ENCODE data around the gene MYBPH.

MYBPH gene

DNA sequence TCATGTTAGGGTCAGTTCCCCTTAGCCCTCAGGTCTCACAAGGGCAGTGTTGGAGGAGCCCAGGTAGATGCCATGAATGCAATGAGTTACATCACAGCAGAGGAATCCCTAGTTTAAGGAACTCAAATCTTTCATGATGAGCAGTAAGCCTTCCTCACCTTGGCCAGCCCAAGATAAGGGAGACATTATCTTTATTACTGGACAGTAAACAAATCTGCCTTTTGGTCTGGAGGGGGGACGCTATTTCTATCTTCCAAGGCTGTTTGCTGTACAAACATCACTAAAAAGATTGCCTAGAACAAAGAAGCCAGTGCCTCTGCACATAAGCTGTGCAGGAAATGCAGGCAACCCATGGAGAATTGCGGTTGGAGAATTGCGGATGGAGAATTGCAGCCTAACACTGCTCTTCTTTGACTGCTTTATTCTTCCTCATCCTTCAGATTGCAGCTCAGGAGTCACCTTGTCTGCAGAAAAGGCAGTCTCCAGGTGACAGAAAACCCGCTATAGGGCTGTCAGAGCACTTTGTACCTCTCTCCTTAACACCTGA is 13.1 kb upstream of the MYBPH start:
- TF ChIP-seq SPI1 (IDR thresholded peaks at IDR 0.05; ENCODE audit: low read depth, low read length): no peak
- TF ChIP-seq POLR2A (IDR thresholded peaks at IDR 0.05; ENCODE audit: low read depth, low read length): no peak
- TF ChIP-seq TAF1 (IDR thresholded peaks at IDR 0.05; ENCODE audit: low read depth, low read length): no peak
- no peak for TF ChIP-seq POLR2AphosphoS5 (IDR thresholded peaks at IDR 0.05; ENCODE audit: low read depth, low read length)
- TF ChIP-seq POU2F2 (IDR thresholded peaks at IDR 0.05; ENCODE audit: low read depth, low read length): no peak
- TF ChIP-seq PAX5 (IDR thresholded peaks at IDR 0.05; ENCODE audit: insufficient read depth, low read length, severe bottlenecking): no peak
- DNase-seq (ENCODE audit: insufficient read length, low spot score) (no peak), FAIRE-seq (no peak)

DNA sequence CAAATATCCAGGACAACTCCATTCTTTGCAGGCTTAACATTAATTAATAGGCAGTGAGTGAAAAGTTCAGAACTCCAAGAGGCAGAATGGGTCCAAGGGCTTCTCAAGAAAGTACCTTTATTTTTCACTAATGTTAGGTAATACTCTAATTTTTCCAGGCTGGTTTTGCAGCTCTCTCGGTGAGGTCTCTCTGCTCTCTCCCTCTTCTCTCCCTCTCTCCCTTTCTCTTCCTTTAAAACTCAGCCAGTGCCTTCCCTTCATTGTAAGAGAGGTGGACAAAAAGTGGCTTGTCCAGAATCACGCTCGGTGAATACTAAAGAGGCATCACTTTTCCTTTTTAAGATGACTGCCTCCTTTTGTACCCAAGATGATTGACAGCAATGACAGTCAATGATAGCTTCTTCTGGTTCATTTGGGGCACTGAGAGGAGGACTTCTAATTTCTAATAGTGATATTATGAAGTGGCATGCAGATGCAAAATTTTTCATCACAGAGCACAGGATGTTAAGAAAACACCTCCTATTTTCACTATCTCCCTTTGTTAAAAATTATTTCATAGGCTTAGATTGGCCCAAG is 12.2 kb upstream of the MYBPH start:
- TF ChIP-seq TAF1 (IDR thresholded peaks at IDR 0.05; ENCODE audit: low read depth, low read length): no peak
- no peak for TF ChIP-seq POU2F2 (IDR thresholded peaks at IDR 0.05; ENCODE audit: low read depth, low read length)
- no peak for TF ChIP-seq PAX5 (IDR thresholded peaks at IDR 0.05; ENCODE audit: insufficient read depth, low read length, severe bottlenecking)
- TF ChIP-seq POLR2AphosphoS5 (IDR thresholded peaks at IDR 0.05; ENCODE audit: low read depth, low read length): no peak
- no peak for TF ChIP-seq POLR2A (IDR thresholded peaks at IDR 0.05; ENCODE audit: low read depth, low read length)
- no peak for TF ChIP-seq SPI1 (IDR thresholded peaks at IDR 0.05; ENCODE audit: low read depth, low read length)
- FAIRE-seq (no peak), DNase-seq (ENCODE audit: insufficient read length, low spot score) (no peak)

DNA sequence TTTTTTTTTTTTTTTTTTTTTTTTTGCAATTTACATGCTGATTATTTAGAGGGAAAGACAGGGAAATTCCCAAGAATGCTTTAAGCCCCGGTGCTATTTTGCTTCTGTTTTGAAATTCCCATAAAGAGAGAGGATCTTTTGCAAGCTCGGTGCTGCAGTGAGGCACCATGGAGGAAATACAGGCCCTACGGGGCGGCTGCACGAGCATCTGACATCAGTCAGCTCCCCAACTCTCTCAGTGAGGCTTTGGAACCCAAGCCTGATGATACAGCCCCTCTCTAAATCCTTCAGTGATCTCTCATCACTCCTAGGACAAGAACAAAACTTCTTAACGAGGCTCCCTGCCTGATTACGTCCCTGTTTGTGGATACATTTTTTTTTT is 11.7 kb upstream of the MYBPH start:
- FAIRE-seq: no peak
- DNase-seq (ENCODE audit: insufficient read length, low spot score): no peak
- no peak for TF ChIP-seq TAF1 (IDR thresholded peaks at IDR 0.05; ENCODE audit: low read depth, low read length)
- no peak for TF ChIP-seq POU2F2 (IDR thresholded peaks at IDR 0.05; ENCODE audit: low read depth, low read length)
- TF ChIP-seq POLR2A (IDR thresholded peaks at IDR 0.05; ENCODE audit: low read depth, low read length): no peak
- TF ChIP-seq POLR2AphosphoS5 (IDR thresholded peaks at IDR 0.05; ENCODE audit: low read depth, low read length): no peak
- no peak for TF ChIP-seq SPI1 (IDR thresholded peaks at IDR 0.05; ENCODE audit: low read depth, low read length)
- no peak for TF ChIP-seq PAX5 (IDR thresholded peaks at IDR 0.05; ENCODE audit: insufficient read depth, low read length, severe bottlenecking)

DNA sequence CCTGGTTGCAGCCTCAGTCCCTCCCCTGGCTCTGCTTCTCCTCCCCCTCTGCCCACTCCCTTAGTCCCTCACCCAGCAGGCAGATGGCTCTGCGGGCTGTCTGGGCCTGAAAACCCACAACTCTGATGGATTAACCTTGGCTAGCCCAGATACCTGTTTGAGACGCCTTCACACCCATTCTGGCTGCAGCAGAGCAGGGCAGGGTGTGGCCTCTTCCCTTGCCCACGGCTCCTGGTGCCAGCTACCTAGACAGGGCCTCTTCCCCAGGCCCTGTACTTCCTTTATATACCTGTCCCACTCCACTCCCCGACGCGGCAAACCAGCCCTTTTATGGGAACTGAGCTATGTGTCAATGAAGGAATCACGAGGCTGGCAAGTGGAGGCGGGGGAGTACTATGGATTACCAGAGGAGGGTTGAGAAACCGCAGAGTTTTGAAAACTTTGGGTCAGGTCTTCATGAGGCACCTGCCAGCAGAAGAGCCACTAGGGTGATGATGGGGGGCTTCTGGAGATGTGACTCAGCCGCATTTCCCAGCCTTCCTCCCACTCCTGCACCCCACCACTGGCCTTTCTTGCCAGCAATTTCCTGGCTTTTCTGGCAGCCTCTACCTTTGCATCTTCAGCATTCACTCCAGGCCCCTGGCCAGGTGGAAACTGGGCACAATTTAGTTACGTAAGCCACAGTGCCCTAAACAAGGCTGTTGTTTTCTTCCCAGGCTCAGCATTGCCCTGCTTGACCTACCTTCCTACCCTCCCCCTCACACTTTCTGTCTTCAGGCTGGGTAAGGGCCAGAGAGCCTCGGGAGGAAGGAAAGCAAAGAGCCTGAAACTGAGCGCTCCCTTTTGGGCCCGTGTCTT is 11.0 kb upstream of the MYBPH start, which contains the start of gene CHI3L1:
CHI3L1 (minus strand) TSS at position 259 of the 858 bp plus-strand sequence; CDS start at position 178, 81 bp downstream.
- TF ChIP-seq POLR2A (IDR thresholded peaks at IDR 0.05; ENCODE audit: low read depth, low read length) (no peak), TAF1 (IDR thresholded peaks at IDR 0.05; ENCODE audit: low read depth, low read length) (no peak), POU2F2 (IDR thresholded peaks at IDR 0.05; ENCODE audit: low read depth, low read length) (no peak), PAX5 (IDR thresholded peaks at IDR 0.05; ENCODE audit: insufficient read depth, low read length, severe bottlenecking) (no peak), POLR2AphosphoS5 (IDR thresholded peaks at IDR 0.05; ENCODE audit: low read depth, low read length) (no peak), SPI1 (IDR thresholded peaks at IDR 0.05; ENCODE audit: low read depth, low read length) (no peak)
- no peak for FAIRE-seq
- no peak for DNase-seq (ENCODE audit: insufficient read length, low spot score)

DNA sequence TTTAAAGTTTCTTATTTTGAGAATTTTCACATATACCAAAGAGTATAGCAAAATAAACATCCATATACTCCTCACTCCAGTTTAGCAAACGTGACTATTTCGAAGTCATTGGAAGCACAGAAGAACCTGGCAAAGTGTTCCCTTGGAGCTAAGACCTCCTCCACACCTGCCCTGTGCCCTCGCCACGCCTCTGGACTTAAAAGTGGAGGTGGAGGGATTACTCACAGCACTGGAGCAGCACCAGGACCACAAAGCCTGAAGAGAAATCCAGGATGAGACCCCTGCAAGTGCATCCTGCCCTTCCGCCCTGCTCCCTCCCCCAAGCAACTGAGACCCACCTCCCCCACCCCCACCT is 10.4 kb upstream of the MYBPH start:
- no peak for FAIRE-seq
- TF ChIP-seq SPI1 (IDR thresholded peaks at IDR 0.05; ENCODE audit: low read depth, low read length): no peak

DNA sequence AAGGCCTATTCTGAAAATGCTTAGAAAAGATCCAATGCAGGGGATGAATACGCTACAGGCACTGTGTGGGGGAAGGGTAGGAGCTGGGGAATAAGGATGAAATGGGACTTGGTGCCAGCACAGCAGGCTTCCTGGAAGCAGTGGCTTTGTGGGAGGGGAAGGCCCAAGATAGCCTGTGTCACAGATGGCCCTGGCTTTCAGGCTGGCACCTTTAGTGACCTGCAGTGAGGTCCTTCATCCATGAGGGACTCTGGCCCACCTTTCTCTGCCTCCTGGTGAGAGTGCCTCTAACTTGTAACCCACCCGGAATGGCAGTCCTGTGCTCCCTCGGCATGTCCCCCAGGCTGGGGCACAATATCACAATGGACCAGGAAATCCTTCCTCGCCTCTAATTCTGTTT is 10.0 kb upstream of the MYBPH start:
- TF ChIP-seq TAF1 (IDR thresholded peaks at IDR 0.05; ENCODE audit: low read depth, low read length) (no peak), PAX5 (IDR thresholded peaks at IDR 0.05; ENCODE audit: insufficient read depth, low read length, severe bottlenecking) (no peak), POU2F2 (IDR thresholded peaks at IDR 0.05; ENCODE audit: low read depth, low read length) (no peak)
- no peak for DNase-seq (ENCODE audit: insufficient read length, low spot score)
- no peak for FAIRE-seq

More for the DNA sequence above, 10.4 kb upstream of the MYBPH start:
- DNase-seq (ENCODE audit: insufficient read length, low spot score): no peak

DNA sequence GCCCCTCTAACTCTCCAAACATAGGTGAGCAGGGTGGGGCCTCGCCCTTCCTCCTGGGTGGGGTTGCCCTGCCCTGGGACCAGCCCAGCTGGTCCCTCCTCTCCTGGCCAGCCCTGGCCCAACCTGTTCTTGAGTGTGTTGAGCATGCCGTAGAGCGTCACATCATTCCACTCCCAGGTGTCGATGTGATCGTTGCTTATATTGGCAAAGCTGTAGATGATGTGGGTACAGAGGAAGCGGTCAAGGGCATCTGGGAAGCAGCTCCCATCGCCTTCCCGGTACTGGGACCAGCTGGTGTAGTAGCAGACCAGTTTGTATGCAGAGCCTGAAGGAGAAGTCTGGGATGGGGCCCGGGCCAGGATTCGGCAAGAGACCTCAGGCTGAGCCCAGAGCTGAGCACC is 9.4 kb upstream of the MYBPH start:
- no peak for DNase-seq (ENCODE audit: insufficient read length, low spot score)
- FAIRE-seq: no peak
- TF ChIP-seq PAX5 (IDR thresholded peaks at IDR 0.05; ENCODE audit: insufficient read depth, low read length, severe bottlenecking): no peak
- no peak for TF ChIP-seq TAF1 (IDR thresholded peaks at IDR 0.05; ENCODE audit: low read depth, low read length)
- no peak for TF ChIP-seq POLR2AphosphoS5 (IDR thresholded peaks at IDR 0.05; ENCODE audit: low read depth, low read length)

DNA sequence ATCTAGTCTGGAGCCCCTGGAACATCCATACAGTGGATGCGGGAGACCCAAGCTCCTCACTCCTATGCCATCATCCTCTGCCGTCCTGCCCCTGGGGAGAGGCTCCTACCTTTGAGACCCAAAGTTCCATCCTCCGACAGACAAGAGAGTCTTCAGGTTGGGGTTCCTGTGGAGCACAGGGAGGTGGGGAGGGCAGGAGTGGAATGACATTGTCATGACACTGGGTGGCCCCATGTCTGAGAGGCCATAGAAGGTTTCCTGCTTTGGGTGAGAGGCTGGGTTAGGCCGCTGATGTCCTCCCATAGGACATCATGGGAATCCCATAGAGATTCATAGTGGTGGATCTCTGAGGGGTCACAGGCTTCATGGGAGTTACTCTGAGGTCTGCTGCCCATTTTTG is 8.8 kb upstream of the MYBPH start:
- TF ChIP-seq SPI1 (IDR thresholded peaks at IDR 0.05; ENCODE audit: low read depth, low read length) (no peak), TAF1 (IDR thresholded peaks at IDR 0.05; ENCODE audit: low read depth, low read length) (no peak), POU2F2 (IDR thresholded peaks at IDR 0.05; ENCODE audit: low read depth, low read length) (no peak), POLR2A (IDR thresholded peaks at IDR 0.05; ENCODE audit: low read depth, low read length) (no peak), POLR2AphosphoS5 (IDR thresholded peaks at IDR 0.05; ENCODE audit: low read depth, low read length) (no peak), PAX5 (IDR thresholded peaks at IDR 0.05; ENCODE audit: insufficient read depth, low read length, severe bottlenecking) (no peak)
- FAIRE-seq (no peak), DNase-seq (ENCODE audit: insufficient read length, low spot score) (no peak)

DNA sequence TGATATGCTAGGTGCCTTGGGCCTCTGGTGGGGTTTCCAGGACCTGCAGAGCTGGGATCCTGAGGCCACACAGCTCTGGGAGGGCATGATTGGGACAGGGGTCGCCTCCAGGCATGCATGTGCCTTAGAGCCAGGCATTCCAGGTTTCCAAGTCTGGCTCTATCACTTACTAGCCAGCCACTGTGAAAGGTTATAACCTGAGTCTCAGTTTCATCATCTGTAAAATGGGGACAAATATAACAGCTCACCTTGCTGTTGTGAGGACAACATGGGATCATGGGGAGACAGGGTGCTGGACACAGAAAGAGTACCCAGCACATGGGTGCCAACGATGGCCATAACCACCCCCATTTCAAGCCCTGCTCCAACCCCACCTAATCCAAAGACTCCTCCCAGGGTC is 8.2 kb upstream of the MYBPH start:
- TF ChIP-seq TAF1 (IDR thresholded peaks at IDR 0.05; ENCODE audit: low read depth, low read length) (no peak), POLR2AphosphoS5 (IDR thresholded peaks at IDR 0.05; ENCODE audit: low read depth, low read length) (no peak), SPI1 (IDR thresholded peaks at IDR 0.05; ENCODE audit: low read depth, low read length) (no peak), PAX5 (IDR thresholded peaks at IDR 0.05; ENCODE audit: insufficient read depth, low read length, severe bottlenecking) (no peak), POU2F2 (IDR thresholded peaks at IDR 0.05; ENCODE audit: low read depth, low read length) (no peak), POLR2A (IDR thresholded peaks at IDR 0.05; ENCODE audit: low read depth, low read length) (no peak)
- DNase-seq (ENCODE audit: insufficient read length, low spot score) (no peak), FAIRE-seq (no peak)

Measured in GM12891 (cell line).